Ishikawa (cell line): ENCODE measurements around the gene ING5.

Source experiments
- CEBPB ChIP-seq: IDR thresholded peaks from 2 replicates; pipeline ENCODE4 v1.6.1; 2012
- CREB1 ChIP-seq: IDR thresholded peaks from 2 replicates; pipeline ENCODE4 v1.6.1; 2012; ENCODE audit warnings: low read depth
- EGR1 ChIP-seq: IDR thresholded peaks from 2 replicates; pipeline ENCODE4 v1.6.1; 2012
- EP300 ChIP-seq: IDR thresholded peaks from 2 replicates; pipeline ENCODE4 v1.6.1; 2012; ENCODE audit warnings: borderline replicate concordance
- FOXM1 ChIP-seq: IDR thresholded peaks from 2 replicates; pipeline ENCODE4 v1.6.1; 2012; ENCODE audit warnings: low read depth, borderline replicate concordance
- NFIC ChIP-seq: IDR thresholded peaks from 2 replicates; pipeline ENCODE4 v1.6.1; 2012
- RAD21 ChIP-seq: IDR thresholded peaks from 2 replicates; pipeline ENCODE4 v1.6.1; 2012; ENCODE audit warnings: low read depth
- TAF1 ChIP-seq: IDR thresholded peaks from 2 replicates; pipeline ENCODE4 v1.6.1; 2012; ENCODE audit warnings: low read depth, mild to moderate bottlenecking
- TEAD4 ChIP-seq: IDR thresholded peaks from 2 replicates; pipeline ENCODE4 v1.6.1; 2012
- YY1 ChIP-seq: IDR thresholded peaks from 2 replicates; pipeline ENCODE4 v1.6.1; 2012; ENCODE audit warnings: low read depth
- ZBTB7A ChIP-seq: IDR thresholded peaks from 2 replicates; pipeline ENCODE4 v1.6.1; 2012; ENCODE audit warnings: low read depth
- TF ChIP-seq, protein P1 (sequence below): IDR thresholded peaks from 2 replicates; pipeline ENCODE4 v1.6.1; 2012; ENCODE audit warnings: low read depth, mild to moderate bottlenecking
- TF ChIP-seq, protein P2 (sequence below): IDR thresholded peaks from 2 replicates; pipeline ENCODE4 v1.6.1; 2012
- TF ChIP-seq, protein P3 (sequence below): IDR thresholded peaks from 2 replicates; pipeline ENCODE4 v1.6.1; 2012

DNA sequence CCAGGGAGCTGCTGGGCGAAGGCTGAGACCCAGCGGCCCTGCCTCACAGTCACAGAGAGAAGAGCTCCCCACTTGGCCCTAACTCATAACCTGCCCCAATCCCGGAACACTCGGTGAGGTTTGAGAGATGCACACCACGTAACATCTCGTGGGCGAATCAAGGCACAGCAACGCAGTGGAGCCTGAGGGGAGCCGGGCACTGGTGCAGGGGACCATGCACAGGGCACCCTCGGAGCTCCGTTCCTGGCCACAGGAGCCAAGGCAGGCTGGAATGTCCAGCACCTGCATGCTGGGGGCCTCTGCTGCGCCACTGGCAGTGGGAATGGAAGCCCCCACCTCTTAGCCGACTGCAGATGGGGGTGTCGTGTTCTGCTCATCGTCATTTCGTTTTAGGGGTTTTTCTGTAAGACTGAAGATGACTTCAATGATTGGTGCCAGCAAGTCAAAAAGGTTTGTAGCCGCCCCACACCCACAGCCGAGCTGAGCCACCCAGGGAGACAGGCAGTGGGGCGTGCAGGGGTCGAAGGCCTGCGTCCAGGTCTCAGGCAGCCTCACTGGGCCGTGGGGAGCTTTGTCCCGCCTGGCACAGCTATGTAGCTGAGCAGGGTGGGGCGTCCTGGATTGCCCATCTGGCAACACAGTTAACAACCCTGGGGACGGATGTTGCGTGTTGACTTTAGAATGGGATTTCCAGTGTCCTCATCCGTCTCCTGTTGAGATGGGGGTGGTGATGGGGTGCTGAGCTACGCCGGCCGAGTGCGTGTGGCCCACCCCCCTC is 31.3 kb upstream of the ING5 start:
- TF ChIP-seq RAD21 (no peak), EP300 (no peak), TEAD4 (no peak), FOXM1 (no peak), ZBTB7A (no peak), TAF1 (no peak), NFIC (no peak), CEBPB (no peak), EGR1 (no peak), CREB1 (no peak), YY1 (no peak)
- TF ChIP-seq, protein P1, sequence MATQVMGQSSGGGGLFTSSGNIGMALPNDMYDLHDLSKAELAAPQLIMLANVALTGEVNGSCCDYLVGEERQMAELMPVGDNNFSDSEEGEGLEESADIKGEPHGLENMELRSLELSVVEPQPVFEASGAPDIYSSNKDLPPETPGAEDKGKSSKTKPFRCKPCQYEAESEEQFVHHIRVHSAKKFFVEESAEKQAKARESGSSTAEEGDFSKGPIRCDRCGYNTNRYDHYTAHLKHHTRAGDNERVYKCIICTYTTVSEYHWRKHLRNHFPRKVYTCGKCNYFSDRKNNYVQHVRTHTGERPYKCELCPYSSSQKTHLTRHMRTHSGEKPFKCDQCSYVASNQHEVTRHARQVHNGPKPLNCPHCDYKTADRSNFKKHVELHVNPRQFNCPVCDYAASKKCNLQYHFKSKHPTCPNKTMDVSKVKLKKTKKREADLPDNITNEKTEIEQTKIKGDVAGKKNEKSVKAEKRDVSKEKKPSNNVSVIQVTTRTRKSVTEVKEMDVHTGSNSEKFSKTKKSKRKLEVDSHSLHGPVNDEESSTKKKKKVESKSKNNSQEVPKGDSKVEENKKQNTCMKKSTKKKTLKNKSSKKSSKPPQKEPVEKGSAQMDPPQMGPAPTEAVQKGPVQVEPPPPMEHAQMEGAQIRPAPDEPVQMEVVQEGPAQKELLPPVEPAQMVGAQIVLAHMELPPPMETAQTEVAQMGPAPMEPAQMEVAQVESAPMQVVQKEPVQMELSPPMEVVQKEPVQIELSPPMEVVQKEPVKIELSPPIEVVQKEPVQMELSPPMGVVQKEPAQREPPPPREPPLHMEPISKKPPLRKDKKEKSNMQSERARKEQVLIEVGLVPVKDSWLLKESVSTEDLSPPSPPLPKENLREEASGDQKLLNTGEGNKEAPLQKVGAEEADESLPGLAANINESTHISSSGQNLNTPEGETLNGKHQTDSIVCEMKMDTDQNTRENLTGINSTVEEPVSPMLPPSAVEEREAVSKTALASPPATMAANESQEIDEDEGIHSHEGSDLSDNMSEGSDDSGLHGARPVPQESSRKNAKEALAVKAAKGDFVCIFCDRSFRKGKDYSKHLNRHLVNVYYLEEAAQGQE: no peak
- TF ChIP-seq, protein P2, sequence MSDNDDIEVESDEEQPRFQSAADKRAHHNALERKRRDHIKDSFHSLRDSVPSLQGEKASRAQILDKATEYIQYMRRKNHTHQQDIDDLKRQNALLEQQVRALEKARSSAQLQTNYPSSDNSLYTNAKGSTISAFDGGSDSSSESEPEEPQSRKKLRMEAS: no peak
- TF ChIP-seq, protein P3, sequence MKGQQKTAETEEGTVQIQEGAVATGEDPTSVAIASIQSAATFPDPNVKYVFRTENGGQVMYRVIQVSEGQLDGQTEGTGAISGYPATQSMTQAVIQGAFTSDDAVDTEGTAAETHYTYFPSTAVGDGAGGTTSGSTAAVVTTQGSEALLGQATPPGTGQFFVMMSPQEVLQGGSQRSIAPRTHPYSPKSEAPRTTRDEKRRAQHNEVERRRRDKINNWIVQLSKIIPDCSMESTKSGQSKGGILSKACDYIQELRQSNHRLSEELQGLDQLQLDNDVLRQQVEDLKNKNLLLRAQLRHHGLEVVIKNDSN: no peak
